ENCODE results near the gene RTF2. TPM values are rescaled to one million over a fixed set of nuclear protein-coding genes. Genes with fewer than 3 reads are reported as not detected.

RTF2 gene
- total and polyA plus RNA-seq, 2 experiments from 2014 or later = 59.2 to 95.3 TPM

DNA sequence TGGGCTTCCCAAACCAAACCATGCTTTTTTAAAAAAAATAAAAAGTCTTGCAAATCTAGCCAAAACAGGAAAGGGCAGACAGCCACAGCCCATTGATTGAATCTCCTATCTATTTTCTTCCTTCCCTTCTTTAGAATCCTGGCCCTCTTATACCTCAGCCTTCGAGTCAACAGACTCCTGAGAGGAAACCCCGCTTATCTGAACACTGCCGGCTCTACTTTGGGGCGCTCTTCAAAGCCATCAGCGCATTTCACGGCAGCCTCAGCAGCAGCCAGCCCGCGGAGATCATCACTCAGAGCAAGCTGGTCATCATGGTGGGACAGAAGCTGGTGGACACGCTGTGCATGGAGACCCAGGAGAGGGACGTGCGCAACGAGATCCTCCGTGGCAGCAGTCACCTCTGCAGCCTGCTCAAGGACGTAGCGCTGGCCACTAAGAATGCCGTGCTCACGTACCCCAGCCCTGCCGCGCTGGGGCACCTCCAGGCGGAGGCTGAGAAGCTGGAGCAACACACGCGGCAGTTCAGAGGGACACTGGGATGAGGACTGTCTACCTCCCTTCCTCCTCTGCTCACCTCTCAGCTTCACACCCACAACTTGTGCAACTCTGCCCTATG lies 10.1 kb upstream of the RTF2 start:
- Histone ChIP-seq H3K27me3 (no peaks in the 10 kb centered on the region), H3K4me1 (ENCODE audit: insufficient read depth) (no peaks in the 10 kb centered on the region), H3K36me3 (replicated peaks; ENCODE audit: insufficient read depth, low read depth) (no peaks in the 10 kb centered on the region), H3K9me2 (replicated peaks; ENCODE audit: insufficient read depth) (no peaks in the 10 kb centered on the region), H4K20me1 (ENCODE audit: insufficient read depth, poor library complexity, severe bottlenecking) (no peaks in the 10 kb centered on the region), H3K4me3 (no peak overlapping the region), H3K27ac (no peak overlapping the region), H3K79me2 (no peaks in the 10 kb centered on the region), H3K9me3 (ENCODE audit: low read depth) (no peaks in the 10 kb centered on the region), H3K4me2 (no peak overlapping the region), H2AFZ (no peak overlapping the region)
- TF ChIP-seq, protein P1, sequence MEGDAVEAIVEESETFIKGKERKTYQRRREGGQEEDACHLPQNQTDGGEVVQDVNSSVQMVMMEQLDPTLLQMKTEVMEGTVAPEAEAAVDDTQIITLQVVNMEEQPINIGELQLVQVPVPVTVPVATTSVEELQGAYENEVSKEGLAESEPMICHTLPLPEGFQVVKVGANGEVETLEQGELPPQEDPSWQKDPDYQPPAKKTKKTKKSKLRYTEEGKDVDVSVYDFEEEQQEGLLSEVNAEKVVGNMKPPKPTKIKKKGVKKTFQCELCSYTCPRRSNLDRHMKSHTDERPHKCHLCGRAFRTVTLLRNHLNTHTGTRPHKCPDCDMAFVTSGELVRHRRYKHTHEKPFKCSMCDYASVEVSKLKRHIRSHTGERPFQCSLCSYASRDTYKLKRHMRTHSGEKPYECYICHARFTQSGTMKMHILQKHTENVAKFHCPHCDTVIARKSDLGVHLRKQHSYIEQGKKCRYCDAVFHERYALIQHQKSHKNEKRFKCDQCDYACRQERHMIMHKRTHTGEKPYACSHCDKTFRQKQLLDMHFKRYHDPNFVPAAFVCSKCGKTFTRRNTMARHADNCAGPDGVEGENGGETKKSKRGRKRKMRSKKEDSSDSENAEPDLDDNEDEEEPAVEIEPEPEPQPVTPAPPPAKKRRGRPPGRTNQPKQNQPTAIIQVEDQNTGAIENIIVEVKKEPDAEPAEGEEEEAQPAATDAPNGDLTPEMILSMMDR (IDR thresholded peaks at IDR 0.05; ENCODE audit: poor library complexity) = no peak
- TF ChIP-seq EZH2phosphoT487 (IDR thresholded peaks at IDR 0.05; ENCODE audit: low read depth, severe bottlenecking, unreplicated experiment) (no peak), EZH2 (IDR thresholded peaks at IDR 0.05; ENCODE audit: borderline replicate concordance) (no peak)
- DNase-seq (ENCODE audit: low spot score) = no peak
- 79% methylated on average over 22 of the region's 22 CpGs for WGBS (ENCODE audit: low lambda C conversion rate, missing lambda C conversion rate)

DNA sequence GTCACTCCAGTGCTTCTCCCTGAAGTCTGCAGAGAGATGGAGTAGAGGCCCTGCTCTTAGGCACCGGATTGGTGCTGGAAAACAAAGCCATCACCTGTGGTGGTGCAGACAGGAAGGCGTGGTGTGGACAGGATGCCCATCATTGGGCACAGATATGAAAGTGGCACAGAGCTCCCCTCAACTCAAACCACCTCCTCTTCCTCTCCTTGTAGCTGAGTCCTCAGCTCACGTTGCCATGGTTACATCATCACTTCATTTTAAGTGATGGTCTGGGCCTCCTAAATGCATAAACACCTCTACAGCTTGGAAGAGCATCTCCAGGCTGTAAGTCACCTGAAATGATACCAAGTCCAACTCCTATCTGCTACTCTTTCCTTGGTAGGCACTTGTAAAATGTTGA lies 8.0 kb upstream of the RTF2 start:
- no peaks in the 10 kb centered on the region for H3K4me1 ChIP-seq (ENCODE audit: insufficient read depth)
- no peak overlapping the region for H3K4me2 ChIP-seq
- no peaks in the 10 kb centered on the region for H3K27me3 ChIP-seq
- H3K27ac ChIP-seq = no peak overlapping the region
- H3K4me3 ChIP-seq = no peak overlapping the region
- no peak for DNase-seq (ENCODE audit: low spot score)
- TF ChIP-seq EZH2 (IDR thresholded peaks at IDR 0.05; ENCODE audit: borderline replicate concordance) = no peak
- TF ChIP-seq, protein P1 (IDR thresholded peaks at IDR 0.05; ENCODE audit: poor library complexity) = no peak
- TF ChIP-seq EZH2phosphoT487 (IDR thresholded peaks at IDR 0.05; ENCODE audit: low read depth, severe bottlenecking, unreplicated experiment) = no peak
- no peaks in the 10 kb centered on the region for H4K20me1 ChIP-seq (ENCODE audit: insufficient read depth, poor library complexity, severe bottlenecking)
- no peak overlapping the region for H2AFZ ChIP-seq
- no peaks in the 10 kb centered on the region for H3K9me3 ChIP-seq (ENCODE audit: low read depth)
- H3K79me2 ChIP-seq = no peaks in the 10 kb centered on the region
- 77% methylated on average over 3 of the region's 3 CpGs for WGBS (ENCODE audit: low lambda C conversion rate, missing lambda C conversion rate)
- H3K36me3 ChIP-seq (replicated peaks; ENCODE audit: insufficient read depth, low read depth) = no peaks in the 10 kb centered on the region
- H3K9me2 ChIP-seq (replicated peaks; ENCODE audit: insufficient read depth) = no peaks in the 10 kb centered on the region

DNA sequence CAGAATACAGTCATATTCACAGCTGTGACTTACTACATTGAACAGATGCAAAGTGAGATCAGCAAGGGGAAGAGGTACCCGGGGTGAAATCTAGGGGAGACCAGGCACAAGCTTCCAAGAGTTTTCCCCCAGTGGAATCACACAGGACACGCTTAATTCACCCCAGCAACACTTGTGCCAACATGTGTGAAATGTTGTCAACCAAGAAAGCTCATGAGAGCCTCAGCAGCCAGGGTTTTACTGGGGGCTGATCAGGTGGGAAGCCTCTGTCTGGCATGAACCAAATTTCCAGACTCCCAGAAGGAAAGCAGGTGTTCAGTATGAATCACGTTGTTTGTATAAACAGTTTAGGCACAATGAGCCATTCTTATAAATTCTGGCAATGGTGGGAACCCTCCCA lies 6.9 kb upstream of the RTF2 start:
- H3K4me1 ChIP-seq (ENCODE audit: insufficient read depth) = no peaks in the 10 kb centered on the region
- TF ChIP-seq EZH2 (IDR thresholded peaks at IDR 0.05; ENCODE audit: borderline replicate concordance) (no peak), EZH2phosphoT487 (IDR thresholded peaks at IDR 0.05; ENCODE audit: low read depth, severe bottlenecking, unreplicated experiment) (no peak)
- TF ChIP-seq, protein P1 (IDR thresholded peaks at IDR 0.05; ENCODE audit: poor library complexity) = no peak
- no peaks in the 10 kb centered on the region for H3K9me3 ChIP-seq (ENCODE audit: low read depth)
- H4K20me1 ChIP-seq (ENCODE audit: insufficient read depth, poor library complexity, severe bottlenecking) = no peaks in the 10 kb centered on the region
- no peak overlapping the region for H2AFZ ChIP-seq
- no peaks in the 10 kb centered on the region for H3K36me3 ChIP-seq (replicated peaks; ENCODE audit: insufficient read depth, low read depth)
- no peak overlapping the region for H3K27ac ChIP-seq
- H3K4me3 ChIP-seq = no peak overlapping the region
- H3K79me2 ChIP-seq = no peaks in the 10 kb centered on the region
- H3K27me3 ChIP-seq = no peaks in the 10 kb centered on the region
- H3K9me2 ChIP-seq (replicated peaks; ENCODE audit: insufficient read depth) = no peaks in the 10 kb centered on the region
- 56% methylated on average over 3 of the region's 3 CpGs for WGBS (ENCODE audit: low lambda C conversion rate, missing lambda C conversion rate)
- no peak overlapping the region for H3K4me2 ChIP-seq
- DNase-seq (ENCODE audit: low spot score) = no peak

All from hepatocyte (in vitro differentiated cells).